Activated naive CD8-positive, alpha-beta T cell treated with anti-CD3 and anti-CD28 coated beads, Interleukin-2, amount 10 ng/mL, durations not matched to agents 7 days and 5 days (primary cell): ENCODE results near the gene PON3. TPM values are rescaled to one million over a fixed set of nuclear protein-coding genes. Genes with fewer than 3 reads are reported as not detected.
A peak's percentile ranks its signal among the peaks of the same experiment; 100 is the strongest.
"Not testable (repeated sequence)": the region's sequence is repeated elsewhere in the genome, so short reads cannot be mapped to it uniquely, and the experiment has no call there.

Experiments
- ATAC-seq: fragments of 150-1000 bp; cut with Tn5 transposase; one replicate; pipeline ENCODE4 v1.10.0; 2021; ENCODE audit warnings: low read depth, moderate library complexity
- POLR2A ChIA-PET: fragments of 350-600 bp; sonication (Branson Sonifier 250); formaldehyde crosslinking; loops from one replicate; lab custom pipeline; 2021; ENCODE audit warnings: antibody characterized with exemption; lab: Charles Lee
- DNase-seq: peaks from one replicate; pipeline ENCODE4 v3.0.0; 2021
- H3K27ac Mint-ChIP-seq: one replicate; pipeline ENCODE4 v1.8.0; 2022; ENCODE audit warnings: mild to moderate bottlenecking, mixed read lengths
- H3K27me3 Mint-ChIP-seq: one replicate; pipeline ENCODE4 v1.8.0; 2022; ENCODE audit warnings: mild to moderate bottlenecking, moderate library complexity, mixed read lengths
- H3K36me3 Mint-ChIP-seq: one replicate; pipeline ENCODE4 v1.8.0; 2021; ENCODE audit warnings: mild to moderate bottlenecking, mixed read lengths
- H3K4me1 Mint-ChIP-seq: one replicate; pipeline ENCODE4 v1.8.0; 2021; ENCODE audit warnings: mixed read lengths
- H3K4me3 Mint-ChIP-seq: one replicate; pipeline ENCODE4 v1.8.0; 2022; ENCODE audit warnings: mild to moderate bottlenecking, moderate library complexity, mixed read lengths
- H3K9me3 Mint-ChIP-seq: one replicate; pipeline ENCODE4 v1.8.0; 2021; ENCODE audit warnings: mixed read lengths
- total RNA-seq, 2 experiments: library from RNA; stranded (reverse); gene quantifications; one replicate each; pipeline ENCODE4 v1.2.3, GENCODE V29; 2021

The PON3 gene
- total RNA-seq, 2 experiments from 2014 or later, result not detected

DNA sequence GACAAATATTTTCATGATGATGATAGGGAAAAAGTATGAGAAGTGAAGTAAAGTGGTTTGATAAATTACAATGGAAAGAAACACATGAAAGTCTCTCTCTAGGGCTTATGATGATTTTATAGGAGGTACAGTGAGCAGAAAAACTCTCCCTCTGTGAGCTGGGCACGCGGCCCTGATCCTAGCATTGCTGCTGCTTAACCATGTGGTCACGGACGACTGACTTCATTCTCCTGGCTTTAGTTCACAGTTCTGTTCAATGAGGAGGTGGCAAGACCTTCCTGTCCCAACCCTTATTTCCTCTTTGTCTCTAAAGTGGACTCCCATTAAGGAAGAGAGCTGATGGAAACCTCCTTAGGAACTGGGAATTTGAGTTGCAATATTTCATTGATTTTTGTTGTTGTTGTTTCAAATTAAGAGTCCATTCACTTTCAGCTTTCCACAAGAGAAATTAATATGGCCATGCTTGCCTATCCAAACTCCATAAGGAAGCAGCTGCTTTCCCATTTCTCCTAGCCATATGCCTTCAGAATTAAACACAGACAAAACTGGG lies 8.2 kb upstream of the PON3 start:
- POLR2A ChIA-PET, result no interaction called here
- no peak for ATAC-seq
- Mint-ChIP-seq H3K27ac (no peak overlapping the region), H3K4me3 (no peak overlapping the region), H3K4me1 (no peaks in the 10 kb centered on the region), H3K27me3 (no peaks in the 10 kb centered on the region), H3K9me3 (no peaks in the 10 kb centered on the region), H3K36me3 (no peaks in the 10 kb centered on the region)
- DNase-seq, result no peak

DNA sequence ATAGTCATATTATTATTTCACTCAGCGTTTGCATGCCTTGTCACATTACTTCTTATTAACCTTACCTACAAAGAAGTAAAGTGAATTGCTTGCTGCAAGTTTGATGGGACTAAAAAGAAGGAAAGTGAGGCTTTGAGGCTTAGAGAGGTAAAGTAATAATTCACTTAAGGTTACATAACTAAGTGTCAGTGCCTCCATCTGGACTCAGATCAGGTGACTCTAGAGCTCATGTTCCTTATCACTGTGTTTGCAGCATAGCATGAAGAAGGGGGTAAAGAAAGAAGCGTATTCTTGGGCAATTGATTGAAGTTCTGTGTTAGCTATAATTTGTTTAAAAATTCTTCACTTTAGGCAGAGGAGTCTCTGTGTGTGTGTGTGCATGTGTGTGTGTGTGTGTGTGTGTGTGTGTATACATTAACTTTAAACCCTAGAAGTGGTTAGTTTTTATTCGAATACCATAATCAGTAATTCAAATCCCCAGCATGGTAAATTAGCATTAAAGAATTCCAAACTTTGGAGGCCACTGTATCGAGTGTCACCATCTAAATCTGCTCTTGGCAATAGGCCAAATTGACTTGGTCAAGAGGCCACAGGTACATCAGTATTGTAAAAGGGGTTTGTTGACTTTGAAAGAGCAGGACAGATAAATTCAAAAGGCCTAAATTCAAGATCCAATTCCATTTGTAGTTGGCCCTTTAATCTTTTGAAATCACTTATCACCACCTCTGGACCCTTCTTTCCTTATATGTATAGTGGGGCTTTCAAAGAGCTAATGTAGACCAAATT lies 2.2 kb upstream of the PON3 start:
- Mint-ChIP-seq H3K36me3 (no peaks in the 10 kb centered on the region), H3K4me3 (no peak overlapping the region), H3K27me3 (peaks cover 32% of the 10 kb centered on the region), H3K27ac (no peak overlapping the region), H3K9me3 (no peaks in the 10 kb centered on the region), H3K4me1 (peaks cover 5% of the 10 kb centered on the region)
- DNase-seq (no peak), ATAC-seq (no peak)
- POLR2A ChIA-PET, result no interaction called here

DNA sequence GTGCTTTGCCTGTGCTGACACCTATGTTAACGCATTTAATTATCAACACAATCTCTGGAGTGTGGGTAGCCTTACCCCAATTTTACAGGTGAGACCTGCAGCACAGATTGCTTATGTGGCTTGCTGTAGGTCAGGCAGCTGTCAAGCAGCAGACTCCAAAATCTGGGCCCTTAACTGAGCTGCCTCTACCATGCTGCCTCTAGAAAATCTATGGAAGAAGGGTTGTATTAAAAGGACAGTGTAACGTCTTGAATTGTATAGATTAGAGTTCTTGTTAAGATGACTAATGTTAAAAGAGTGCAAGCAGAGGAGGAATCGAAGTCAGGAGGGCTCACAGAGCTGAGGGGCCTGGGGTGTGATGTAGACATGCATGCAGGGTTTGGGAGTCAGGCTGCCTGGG lies 1.2 kb upstream of the PON3 start:
- Mint-ChIP-seq H3K27ac (no peak overlapping the region), H3K36me3 (no peaks in the 10 kb centered on the region), H3K9me3 (no peaks in the 10 kb centered on the region), H3K4me3 (no peak overlapping the region), H3K27me3 (peaks cover 32% of the 10 kb centered on the region), H3K4me1 (peaks cover 5% of the 10 kb centered on the region)
- POLR2A ChIA-PET, result no interaction called here
- ATAC-seq, result no peak
- no peak for DNase-seq

DNA sequence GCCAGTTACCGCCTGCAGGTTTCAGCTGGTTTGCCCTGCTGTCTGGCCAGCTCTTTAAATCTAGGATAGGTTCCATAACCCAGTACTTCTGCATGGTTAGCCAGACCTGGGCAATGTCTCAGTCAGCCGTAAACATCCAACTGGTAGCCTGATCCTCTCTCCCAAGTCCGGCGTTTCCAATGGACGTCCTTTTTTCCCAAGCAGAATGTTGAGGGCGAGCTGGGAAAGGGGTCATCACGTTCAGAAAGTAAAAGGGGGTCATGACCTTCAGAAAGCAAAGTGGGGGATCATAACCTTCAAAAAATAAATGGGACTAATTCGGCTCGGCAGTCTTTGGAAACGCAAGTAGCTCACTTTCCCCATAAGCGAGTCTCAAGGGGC lies 430 bp downstream of the PON3 start:
- POLR2A ChIA-PET, result no interaction called here
- Mint-ChIP-seq H3K4me3 (peak overlapping the region; percentile 76), H3K27me3 (peaks cover 32% of the 10 kb centered on the region), H3K9me3 (no peaks in the 10 kb centered on the region), H3K27ac (no peak overlapping the region), H3K36me3 (no peaks in the 10 kb centered on the region), H3K4me1 (peaks cover 5% of the 10 kb centered on the region)
- no peak for ATAC-seq
- no peak for DNase-seq

DNA sequence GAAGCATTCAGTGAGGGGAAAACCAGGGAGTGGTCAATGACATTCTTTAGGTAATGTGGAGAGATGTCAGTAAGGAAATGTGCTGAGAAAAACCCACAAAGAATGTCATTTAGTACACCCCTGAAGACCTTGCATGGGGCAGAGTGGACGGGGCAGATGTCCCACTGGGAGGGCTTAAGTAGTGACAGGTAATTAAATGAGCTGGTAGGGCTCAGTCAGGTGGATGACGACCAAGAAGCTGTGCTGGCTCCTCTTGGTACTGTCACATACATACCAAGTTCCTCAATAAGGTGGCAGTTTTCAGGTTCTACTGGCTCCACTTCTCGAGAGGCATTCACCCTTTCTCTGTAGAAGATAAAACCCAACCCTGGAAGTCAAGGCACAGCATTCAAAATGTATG lies 1.8 kb downstream of the PON3 start:
- Mint-ChIP-seq H3K27me3 (peaks cover 32% of the 10 kb centered on the region), H3K9me3 (no peaks in the 10 kb centered on the region), H3K4me1 (peaks cover 5% of the 10 kb centered on the region), H3K4me3 (no peak overlapping the region), H3K36me3 (no peaks in the 10 kb centered on the region), H3K27ac (no peak overlapping the region)
- ATAC-seq (no peak), DNase-seq (no peak)
- POLR2A ChIA-PET, result no interaction called here

DNA sequence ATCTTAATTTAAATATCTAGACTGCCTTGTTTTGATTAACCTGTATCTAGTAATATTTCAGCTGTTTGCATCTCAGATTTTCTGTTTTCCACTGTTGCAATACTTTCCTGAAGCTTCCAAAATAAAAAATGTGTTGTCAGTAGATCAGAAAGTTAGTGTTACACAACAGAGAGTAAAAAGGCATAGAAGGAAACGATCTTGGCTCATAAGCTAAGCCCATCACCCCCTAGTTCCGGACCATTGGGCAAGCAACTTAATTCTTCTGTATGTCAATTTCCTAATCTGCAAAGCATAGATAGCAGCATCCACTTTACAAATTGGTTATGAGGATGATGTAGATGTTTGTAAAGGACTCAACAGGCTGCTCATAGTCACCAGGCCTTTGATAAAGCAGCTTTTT lies 4.4 kb downstream of the PON3 start:
- POLR2A ChIA-PET, result no interaction called here
- Mint-ChIP-seq H3K9me3 (peaks cover 3% of the 10 kb centered on the region), H3K27ac (no peak overlapping the region), H3K36me3 (no peaks in the 10 kb centered on the region), H3K27me3 (peaks cover 22% of the 10 kb centered on the region), H3K4me3 (no peak overlapping the region), H3K4me1 (peaks cover 3% of the 10 kb centered on the region)
- DNase-seq (no peak), ATAC-seq (no peak)

DNA sequence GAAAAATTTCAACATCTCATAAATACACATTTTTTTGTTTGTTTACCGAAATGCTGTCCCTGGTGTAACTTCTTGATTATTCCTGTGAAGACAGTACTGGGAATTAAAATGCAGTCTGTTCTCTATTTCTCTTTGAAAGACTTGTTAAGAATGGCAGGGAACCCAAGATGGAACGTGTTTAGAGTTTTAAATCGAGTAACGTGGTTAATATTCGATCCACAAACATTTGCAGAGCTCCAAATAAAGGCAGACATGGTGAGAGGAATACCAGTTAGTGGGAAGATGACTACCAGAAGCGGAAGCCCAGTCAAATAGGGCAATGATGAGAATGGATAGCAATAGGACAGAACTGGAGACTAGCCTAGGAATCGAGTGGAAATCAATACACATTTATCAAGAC lies 6.7 kb downstream of the PON3 start:
- H3K27me3 Mint-ChIP-seq, result peaks cover 8% of the 10 kb centered on the region
- no peak for DNase-seq
- POLR2A ChIA-PET, result no interaction called here
- no peaks in the 10 kb centered on the region for H3K4me1 Mint-ChIP-seq
- ATAC-seq, result no peak
- H3K9me3 Mint-ChIP-seq, result peaks cover 5% of the 10 kb centered on the region
- no peak overlapping the region for H3K4me3 Mint-ChIP-seq
- no peak overlapping the region for H3K27ac Mint-ChIP-seq
- no peaks in the 10 kb centered on the region for H3K36me3 Mint-ChIP-seq

DNA sequence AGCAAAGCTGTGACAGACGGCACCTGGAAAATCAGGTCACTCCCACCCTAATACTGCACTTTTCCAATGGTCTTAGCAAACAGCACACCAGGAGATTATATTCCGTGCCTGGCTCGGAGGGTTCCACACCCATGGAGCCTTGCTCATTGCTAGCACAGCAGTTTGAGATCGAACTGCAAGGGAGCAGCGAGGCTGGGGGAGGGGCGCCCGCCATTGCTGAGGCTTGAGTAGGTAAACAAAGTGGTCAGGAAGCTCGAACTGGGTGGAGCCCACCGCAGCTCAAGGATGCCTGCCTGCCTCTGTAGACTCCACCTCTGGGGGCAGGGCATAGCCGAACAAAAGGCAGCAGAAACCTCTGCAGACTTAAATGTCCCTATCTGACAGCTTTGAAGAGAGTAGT lies 16.7 kb downstream of the PON3 start:
- H3K9me3 Mint-ChIP-seq, DNase-seq, ATAC-seq, POLR2A ChIA-PET, H3K4me3 Mint-ChIP-seq, H3K4me1 Mint-ChIP-seq, H3K27me3 Mint-ChIP-seq, H3K27ac Mint-ChIP-seq, H3K36me3 Mint-ChIP-seq: not testable (repeated sequence)

DNA sequence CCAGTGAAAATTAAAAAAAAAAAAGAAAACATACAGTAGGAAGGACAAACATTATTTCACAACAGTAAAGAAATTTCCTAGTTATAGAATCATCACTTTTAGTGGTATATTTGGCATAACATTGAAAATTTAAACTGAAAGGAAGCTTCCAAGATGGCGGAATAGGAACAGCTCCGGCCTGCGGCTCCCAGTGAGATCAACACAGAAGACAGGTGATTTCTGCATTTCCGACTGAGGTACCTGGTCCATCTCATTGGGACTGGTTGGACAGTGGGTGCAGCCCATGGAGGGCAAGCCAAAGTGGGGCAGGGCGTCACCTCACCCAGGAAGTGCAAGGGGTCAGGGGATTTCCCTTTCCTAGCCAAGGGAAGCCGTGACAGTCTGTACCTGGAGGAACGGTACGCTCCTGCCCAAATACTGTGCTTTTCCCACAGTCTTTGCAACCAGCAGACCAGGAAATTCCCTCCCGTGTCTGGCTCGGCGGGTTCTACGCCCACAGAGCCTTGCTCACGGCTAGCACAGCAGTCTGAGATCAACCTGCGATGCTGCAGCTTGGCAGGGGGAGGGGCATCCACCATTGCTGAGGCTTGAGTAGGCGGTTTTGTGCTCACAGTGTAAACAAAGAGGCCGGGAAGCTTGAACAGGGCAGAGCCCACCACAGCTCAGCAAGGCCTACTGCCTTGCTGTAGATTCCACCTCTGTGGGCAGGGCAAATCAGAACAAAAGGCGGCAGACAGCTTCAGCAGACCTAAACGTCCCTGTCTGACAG lies 19.4 kb downstream of the PON3 start:
- H3K9me3 Mint-ChIP-seq, result peaks cover 1% of the 10 kb centered on the region
- no peak overlapping the region for H3K4me3 Mint-ChIP-seq
- H3K36me3 Mint-ChIP-seq, result no peaks in the 10 kb centered on the region
- ATAC-seq (no peak), DNase-seq (no peak)
- POLR2A ChIA-PET, result no interaction called here
- H3K27ac Mint-ChIP-seq, result no peak overlapping the region
- H3K27me3 Mint-ChIP-seq, result no peaks in the 10 kb centered on the region
- no peaks in the 10 kb centered on the region for H3K4me1 Mint-ChIP-seq

DNA sequence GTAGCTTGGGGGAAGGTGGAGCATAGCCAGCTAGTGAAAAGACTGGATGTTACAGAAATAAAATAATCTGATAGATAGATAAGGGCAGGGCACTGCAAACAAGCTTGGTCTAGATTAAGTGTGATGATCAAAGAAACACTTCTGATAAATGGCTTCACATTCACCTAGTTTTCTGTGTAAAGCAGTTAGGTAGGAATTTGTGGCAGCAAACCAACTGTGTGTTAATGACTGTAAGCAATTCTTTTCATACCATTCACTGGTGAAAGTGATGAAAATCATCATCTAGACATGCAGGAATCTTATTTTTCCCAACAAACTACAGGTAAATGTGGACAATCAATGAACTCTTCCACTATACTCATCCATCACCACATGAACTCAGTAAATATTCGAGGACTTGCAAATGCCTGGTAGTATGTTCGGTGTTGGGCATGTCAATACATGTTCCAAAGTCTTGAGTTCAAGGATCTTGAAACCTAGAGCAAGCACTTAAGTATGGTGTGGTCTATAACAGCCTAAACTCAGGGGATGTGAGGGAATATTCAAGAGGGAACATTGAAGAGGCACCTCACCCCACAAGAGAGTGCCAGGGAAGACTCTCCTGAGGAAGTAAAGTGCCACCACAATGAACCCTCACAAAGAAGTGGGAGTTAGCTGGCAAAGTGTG lies 20.5 kb downstream of the PON3 start:
- POLR2A ChIA-PET, result no interaction called here
- Mint-ChIP-seq H3K36me3 (no peaks in the 10 kb centered on the region), H3K4me3 (no peak overlapping the region), H3K9me3 (no peaks in the 10 kb centered on the region), H3K27me3 (no peaks in the 10 kb centered on the region), H3K27ac (no peak overlapping the region), H3K4me1 (no peaks in the 10 kb centered on the region)
- ATAC-seq, result no peak
- DNase-seq, result no peak

DNA sequence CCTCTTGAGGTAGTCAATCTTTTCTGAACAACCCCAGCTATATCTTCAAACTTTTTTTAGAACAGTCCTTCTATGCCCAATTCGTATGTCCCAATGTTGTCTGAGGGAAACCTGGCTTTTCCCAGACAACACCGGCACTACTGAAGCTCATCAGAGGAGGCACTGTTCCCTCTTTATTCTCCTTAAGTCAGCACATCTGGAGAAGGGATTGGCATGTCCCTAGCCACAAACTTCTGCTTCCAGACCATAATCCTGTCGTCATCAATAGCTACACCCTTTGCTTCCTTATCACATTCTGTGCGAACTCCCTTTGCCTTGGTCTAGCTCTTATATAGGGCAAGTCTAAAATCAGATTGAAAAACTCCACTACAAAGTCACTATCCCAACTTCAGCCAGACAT lies 22.9 kb downstream of the PON3 start:
- Mint-ChIP-seq H3K27me3 (no peaks in the 10 kb centered on the region), H3K4me3 (no peak overlapping the region), H3K36me3 (no peaks in the 10 kb centered on the region), H3K4me1 (no peaks in the 10 kb centered on the region), H3K27ac (no peak overlapping the region), H3K9me3 (no peaks in the 10 kb centered on the region)
- POLR2A ChIA-PET, result no interaction called here
- DNase-seq (no peak), ATAC-seq (no peak)

DNA sequence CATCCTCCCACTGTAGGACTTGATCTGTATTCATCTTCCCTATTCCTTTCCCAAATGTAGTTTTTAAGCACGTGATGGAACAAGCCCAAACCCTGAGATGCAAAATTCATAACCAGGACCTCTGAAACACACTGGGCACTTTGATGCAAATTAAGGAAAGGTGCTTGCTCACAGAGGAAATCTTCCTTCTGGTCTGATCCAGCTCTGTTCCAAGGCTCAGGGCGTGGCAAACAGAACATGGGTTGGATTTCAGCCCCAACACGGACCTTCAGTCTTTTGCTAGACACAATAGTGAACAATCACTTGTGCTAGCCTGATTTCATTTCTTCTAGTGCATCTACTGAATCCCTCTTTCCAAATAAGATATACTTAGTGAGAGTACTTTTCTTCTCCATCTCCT lies 27.9 kb downstream of the PON3 start:
- H3K27ac Mint-ChIP-seq, result no peak overlapping the region
- no peak for DNase-seq
- no peaks in the 10 kb centered on the region for H3K36me3 Mint-ChIP-seq
- no peak for ATAC-seq
- H3K4me3 Mint-ChIP-seq, result no peak overlapping the region
- H3K9me3 Mint-ChIP-seq, result no peaks in the 10 kb centered on the region
- H3K4me1 Mint-ChIP-seq, result no peaks in the 10 kb centered on the region
- POLR2A ChIA-PET, result no interaction called here
- H3K27me3 Mint-ChIP-seq, result no peaks in the 10 kb centered on the region

DNA sequence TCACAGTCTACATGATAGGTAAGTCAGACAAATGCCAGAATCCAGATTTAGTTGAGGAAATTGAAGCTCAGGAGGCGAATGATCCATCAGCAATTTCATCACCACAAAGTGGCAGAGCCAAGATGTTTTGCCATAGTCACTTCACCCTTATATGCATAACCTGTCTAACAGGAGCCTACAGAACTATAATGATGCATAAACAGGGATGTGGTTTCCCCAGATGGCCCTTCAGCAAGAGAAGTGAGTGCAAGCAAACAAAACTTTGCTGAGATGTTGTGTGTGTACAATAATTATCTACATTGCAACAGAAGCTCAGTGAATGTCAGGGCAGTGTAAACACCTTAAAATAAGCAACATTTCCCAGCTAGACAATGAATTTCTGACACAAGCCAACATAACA lies 28.6 kb downstream of the PON3 start:
- ATAC-seq, result no peak

More for the DNA sequence above, 28.6 kb downstream of the PON3 start:
- Mint-ChIP-seq H3K27me3 (no peaks in the 10 kb centered on the region), H3K4me1 (no peaks in the 10 kb centered on the region), H3K4me3 (no peak overlapping the region), H3K27ac (no peak overlapping the region), H3K36me3 (no peaks in the 10 kb centered on the region), H3K9me3 (no peaks in the 10 kb centered on the region)
- POLR2A ChIA-PET, result no interaction called here
- DNase-seq, result no peak
